ENCODE results near the gene DOCK4. TPM values are rescaled to one million over a fixed set of nuclear protein-coding genes. Genes with fewer than 3 reads are reported as not detected.

The DOCK4 gene
- total and polyA plus RNA-seq, 10 of the 15 experiments (the other 5 are each of a cell fraction or from before 2014, with no cell fraction given): 0.03 to 0.73 (median 0.38) TPM

DNA sequence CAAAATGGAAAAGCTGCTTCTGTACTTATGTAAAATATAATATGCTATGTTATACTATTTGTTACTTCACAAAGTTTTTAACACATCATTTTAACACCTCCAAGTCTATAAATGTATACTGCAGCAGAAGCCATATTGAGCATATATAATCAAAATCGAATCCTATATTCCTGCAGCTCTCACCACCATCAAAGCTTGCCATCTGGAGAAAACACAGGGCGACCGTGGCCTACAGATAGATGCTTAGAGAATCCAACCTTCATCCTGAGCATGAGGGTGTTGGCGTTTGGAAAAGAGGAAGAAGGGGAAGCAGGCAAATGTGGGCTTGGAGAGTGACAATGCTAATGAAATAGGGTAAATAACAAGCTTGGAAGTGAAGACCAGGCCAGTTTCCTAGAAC, 385.2 kb downstream of the DOCK4 start:
- SMC1A ChIA-PET (ENCODE audit: uncharacterized antibody, unreplicated experiment): no interaction called here
- POLR2A ChIA-PET: no interaction called here
- WGBS (ENCODE audit: insufficient coverage, insufficient replicate concordance, low lambda C conversion rate, missing lambda C conversion rate): 28% methylated on average over 4 of the region's 4 CpGs

More for the DNA sequence above, 385.2 kb downstream of the DOCK4 start:
- DNase-seq (ENCODE audit: low read depth, low spot score): no peak
- H3K79me2 ChIP-seq (ENCODE audit: control insufficient read depth, insufficient read depth, low read length): no peaks in the 10 kb centered on the region
- H3K4me3 ChIP-seq: no peak overlapping the region
- no peaks in the 10 kb centered on the region for H3K36me3 ChIP-seq (ENCODE audit: control insufficient read depth in 2 of 2, insufficient read depth in 2 of 2, low read length in 1 of 2)
- FAIRE-seq: no peak
- no peaks in the 10 kb centered on the region for H4K20me1 ChIP-seq (ENCODE audit: control insufficient read depth, insufficient read depth)
- TF ChIP-seq SREBF1 (IDR thresholded peaks at IDR 0.05; ENCODE audit: low read length) (no peak), TCF7 (IDR thresholded peaks at IDR 0.05; ENCODE audit: borderline replicate concordance) (no peak), MLLT1 (IDR thresholded peaks at IDR 0.05) (no peak), CHD2 (IDR thresholded peaks at IDR 0.05; ENCODE audit: borderline replicate concordance, low read depth, low read length) (no peak), BCL11A (IDR thresholded peaks at IDR 0.05; ENCODE audit: low read depth, low read length) (no peak), TAF1 (IDR thresholded peaks at IDR 0.05; ENCODE audit: borderline replicate concordance, low read depth, low read length) (no peak), RAD21 (IDR thresholded peaks at IDR 0.05; ENCODE audit: insufficient read depth, low read depth, low read length) (no peak), ZNF217 (IDR thresholded peaks at IDR 0.05) (no peak), FOS (IDR thresholded peaks at IDR 0.05; ENCODE audit: borderline replicate concordance, extremely low read depth, insufficient read length) (no peak)
- TF ChIP-seq, protein P1, sequence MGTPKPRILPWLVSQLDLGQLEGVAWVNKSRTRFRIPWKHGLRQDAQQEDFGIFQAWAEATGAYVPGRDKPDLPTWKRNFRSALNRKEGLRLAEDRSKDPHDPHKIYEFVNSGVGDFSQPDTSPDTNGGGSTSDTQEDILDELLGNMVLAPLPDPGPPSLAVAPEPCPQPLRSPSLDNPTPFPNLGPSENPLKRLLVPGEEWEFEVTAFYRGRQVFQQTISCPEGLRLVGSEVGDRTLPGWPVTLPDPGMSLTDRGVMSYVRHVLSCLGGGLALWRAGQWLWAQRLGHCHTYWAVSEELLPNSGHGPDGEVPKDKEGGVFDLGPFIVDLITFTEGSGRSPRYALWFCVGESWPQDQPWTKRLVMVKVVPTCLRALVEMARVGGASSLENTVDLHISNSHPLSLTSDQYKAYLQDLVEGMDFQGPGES (IDR thresholded peaks at IDR 0.05): no peak
- H3K4me1 ChIP-seq (ENCODE audit: control insufficient read depth, insufficient read depth, low read length): no peaks in the 10 kb centered on the region
- ChIA-PET CTCF (no interaction called here), RAD21 (ENCODE audit: unreplicated experiment) (no interaction called here)
- no peak overlapping the region for H3K27ac ChIP-seq (ENCODE audit: control insufficient read depth, insufficient read depth)
- no peak overlapping the region for H2AFZ ChIP-seq (ENCODE audit: control insufficient read depth, low read depth, low read length)
- intact Hi-C loops (cut with micrococcal nuclease; ENCODE audit: unreplicated experiment): no loop called here
- no peak for ATAC-seq
- in situ Hi-C loops (cut with MboI): no loop called here
- H3K9ac ChIP-seq (ENCODE audit: control insufficient read depth, insufficient read depth, low read length): no peak overlapping the region
- H3K4me2 ChIP-seq (ENCODE audit: control insufficient read depth, insufficient read depth): no peak overlapping the region
- no TSS peak for BruUV-seq (replicated peaks)
- no peaks in the 10 kb centered on the region for H3K27me3 ChIP-seq (replicated peaks in 1 of 2; ENCODE audit: control insufficient read depth in 2 of 2, insufficient read depth in 2 of 2, low read length in 1 of 2)
- no peaks in the 10 kb centered on the region for H3K9me3 ChIP-seq (replicated peaks; ENCODE audit: control insufficient read depth, insufficient read depth, low read length)
